GM21515 (cell line): ENCODE results near the gene CRIP2.

Experiments used
- ATAC-seq: cut with Tn5 transposase; IDR thresholded peaks from one replicate; pipeline ENCODE4 v1.9.1; 2021; ENCODE audit not compliant: unreplicated experiment

Gene CRIP2

DNA sequence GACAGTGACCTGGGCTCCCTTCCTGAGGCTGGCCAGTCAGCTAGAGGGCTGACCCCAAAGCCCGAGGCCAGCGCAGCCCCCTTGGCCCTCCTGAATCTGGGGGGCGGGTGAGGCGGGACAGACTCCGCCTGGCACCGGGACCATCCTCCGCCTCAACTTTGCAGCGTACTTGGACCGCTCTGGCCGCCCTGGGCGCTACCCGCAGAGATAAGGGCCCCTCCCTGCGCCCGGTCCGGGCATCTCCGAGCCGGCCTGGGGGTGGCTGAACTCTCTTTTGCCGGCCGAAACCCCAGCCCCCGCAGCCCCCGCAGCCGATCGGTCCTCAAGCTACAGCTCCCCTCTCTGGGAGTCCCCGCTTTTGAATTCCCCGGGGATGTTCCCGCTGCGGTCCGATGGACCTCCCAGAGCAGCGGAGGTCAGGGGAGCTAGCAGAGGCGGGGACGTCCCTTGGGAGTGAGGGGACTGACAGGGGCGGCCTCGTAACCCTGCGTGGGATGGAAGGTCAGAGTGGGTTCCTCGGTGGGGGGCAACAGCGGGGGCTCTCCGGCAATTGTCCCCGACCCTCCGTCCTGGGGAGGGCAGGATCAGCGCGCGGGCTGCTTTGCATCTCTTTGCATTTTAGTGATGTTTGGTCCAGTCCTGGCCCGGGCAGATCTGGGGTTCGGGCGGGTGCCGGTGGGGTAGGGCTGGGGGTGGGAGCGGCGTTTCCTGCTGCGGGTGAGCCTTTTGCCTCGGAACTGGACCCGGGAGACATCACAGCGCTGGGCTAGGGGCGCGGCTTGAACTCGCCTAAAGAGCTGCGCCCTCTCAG lies 11.7 kb downstream of the CRIP2 start, which contains the start of gene CRIP1:
Gene CRIP1 (plus strand): TSS at position 724 of the 811 bp plus-strand sequence. CDS start 374 bp downstream, outside the sequence.
- no peak for ATAC-seq

DNA sequence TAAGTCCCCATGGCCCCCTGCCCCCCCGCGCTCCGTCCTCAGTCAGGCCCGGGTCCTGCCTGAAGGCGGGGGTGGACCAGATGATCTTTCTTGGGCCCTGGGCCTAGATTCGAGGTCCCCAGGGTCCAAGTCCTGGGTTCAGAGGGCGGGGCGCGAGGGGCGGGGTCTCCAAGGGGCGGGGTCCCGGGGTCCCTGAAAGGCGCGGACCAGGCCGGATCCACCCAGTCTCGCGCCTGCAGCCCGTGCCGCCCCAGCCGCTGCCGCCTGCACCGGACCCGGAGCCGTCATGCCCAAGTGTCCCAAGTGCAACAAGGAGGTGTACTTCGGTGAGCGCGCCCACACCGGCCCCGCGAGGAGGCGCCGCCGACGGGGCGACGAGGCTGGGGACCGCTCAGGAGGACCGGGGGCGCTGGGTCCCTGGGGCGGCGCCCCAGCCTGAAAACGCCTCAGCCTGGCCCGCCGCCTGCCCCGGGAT lies 12.4 kb downstream of the CRIP2 start:
- no peak for ATAC-seq

DNA sequence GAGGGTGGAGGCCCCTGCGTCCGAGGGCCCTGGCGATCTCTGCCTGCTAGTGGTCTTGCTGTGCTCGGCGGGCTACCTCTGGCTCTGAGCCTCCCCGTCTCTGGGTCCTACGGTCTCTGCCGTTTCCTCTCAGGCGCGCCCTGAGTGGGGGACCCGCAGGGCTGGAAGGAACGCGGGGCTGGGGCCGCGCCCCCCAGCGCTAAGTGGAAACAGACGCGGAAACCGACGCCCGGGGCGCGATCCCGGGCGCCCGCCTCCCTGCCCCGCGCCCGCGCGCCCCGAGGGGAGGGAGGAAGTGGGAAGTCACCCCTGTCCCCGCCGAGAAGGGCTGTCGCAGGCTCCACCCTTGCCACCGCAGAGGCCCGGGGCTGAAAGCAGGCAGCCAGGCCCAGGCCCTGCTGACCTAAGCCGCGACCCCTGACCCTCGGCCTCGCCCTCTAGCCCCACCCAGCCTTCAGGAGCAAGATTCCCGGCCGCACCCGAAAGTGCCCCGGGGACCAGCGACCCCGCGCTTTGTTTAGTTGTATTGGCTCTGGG lies 12.9 kb downstream of the CRIP2 start:
- no peak for ATAC-seq

DNA sequence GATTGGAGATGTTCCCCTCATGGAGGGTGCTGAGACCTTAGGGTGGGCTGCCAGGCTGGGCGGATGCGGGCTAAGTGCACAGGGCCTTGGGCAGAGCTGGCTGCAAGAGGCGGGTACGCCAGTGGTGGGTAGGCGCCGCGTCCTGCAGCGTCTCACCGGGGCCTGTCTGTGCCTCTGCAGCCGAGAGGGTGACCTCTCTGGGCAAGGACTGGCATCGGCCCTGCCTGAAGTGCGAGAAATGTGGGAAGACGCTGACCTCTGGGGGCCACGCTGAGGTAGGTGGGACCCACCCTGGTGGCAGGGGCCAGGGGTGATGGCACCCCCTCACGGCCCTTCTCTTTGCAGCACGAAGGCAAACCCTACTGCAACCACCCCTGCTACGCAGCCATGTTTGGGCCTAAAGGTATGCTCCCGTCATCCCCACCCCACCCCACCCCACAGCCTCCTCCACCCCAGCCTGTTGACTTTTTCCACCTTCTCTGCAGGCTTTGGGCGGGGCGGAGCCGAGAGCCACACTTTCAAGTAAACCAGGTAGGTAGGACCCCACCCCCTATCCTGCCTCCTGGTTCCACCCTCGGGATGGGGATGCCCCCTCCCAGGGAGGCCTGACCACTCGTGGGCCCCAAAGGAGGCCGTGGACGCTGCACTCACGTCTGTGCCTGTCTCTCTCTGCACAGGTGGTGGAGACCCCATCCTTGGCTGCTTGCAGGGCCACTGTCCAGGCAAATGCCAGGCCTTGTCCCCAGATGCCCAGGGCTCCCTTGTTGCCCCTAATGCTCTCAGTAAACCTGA lies 13.6 kb downstream of the CRIP2 start:
- ATAC-seq, result no peak

DNA sequence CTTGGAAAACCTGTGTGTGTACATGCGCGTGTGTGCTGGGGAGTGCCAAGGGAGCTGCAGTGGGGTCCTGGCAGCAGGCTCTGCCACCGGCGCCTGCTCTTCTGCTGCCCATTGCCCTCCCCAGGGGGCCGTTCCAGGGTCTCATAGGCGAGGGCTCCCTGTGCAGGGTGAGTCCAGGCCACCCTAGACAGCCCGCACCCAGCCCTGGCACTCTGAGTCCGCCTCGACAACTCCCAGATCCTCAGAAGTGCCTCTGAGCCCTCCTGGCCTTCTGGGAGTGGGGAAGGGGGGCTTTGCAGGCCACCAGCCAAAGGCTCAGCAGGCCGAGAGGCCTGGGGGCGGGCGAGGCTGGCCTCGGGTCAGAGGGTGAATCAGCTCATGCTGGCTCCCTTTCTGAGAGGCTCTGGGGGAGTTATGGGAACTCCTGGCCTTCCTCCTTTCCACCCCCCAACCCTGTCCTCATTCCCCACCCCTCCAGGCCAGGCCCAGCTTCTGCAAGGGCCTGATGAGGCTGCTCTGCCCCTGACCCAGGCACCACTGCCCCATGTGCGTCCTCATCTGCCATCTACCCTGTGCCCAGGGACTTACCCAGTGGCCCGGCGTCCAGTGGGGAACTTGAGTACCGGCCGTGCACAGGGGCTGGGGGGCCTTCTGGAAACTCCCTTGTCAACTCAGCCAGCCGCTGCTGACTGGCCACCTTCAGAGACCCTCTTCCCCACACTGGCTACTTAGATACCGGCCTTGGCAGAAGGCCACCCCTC lies 14.3 kb downstream of the CRIP2 start:
- no peak for ATAC-seq

DNA sequence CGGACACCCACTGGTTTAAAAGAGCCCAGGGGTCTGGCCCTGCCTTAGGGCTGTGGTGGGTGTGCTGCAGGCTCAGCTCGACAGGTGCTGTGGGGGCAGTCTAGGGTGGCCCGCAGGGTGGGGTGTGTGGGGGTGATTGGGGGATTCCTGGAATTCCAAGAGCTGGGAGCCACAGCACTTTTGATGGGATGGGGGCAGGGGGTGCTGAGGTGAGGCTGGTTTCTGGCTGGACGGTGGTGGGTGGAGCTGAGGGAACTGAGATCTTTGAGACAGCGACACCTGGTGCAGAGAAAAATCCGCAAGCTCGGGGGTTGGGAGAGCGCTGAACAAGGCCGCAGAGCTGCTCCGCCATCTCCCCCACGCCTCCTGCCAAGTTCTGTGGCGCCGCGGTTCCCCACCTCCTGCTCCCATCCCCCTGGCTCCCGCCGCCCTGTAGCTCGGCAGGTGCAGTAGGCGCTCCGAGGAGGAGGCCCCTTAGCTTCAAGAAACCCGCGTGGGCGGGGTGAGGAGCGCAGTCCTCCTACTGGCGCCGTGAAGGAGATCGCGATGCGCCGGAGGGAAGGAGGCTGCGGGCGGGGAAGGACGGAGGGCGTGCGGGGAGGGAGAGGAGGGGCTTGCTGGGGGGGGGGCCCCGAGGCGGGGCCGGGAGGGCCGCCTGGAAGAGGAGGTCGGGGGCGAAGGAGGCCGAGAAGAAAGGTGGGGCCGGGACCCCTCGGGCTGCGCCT lies 15.1 kb downstream of the CRIP2 start:
- ATAC-seq, result no peak

DNA sequence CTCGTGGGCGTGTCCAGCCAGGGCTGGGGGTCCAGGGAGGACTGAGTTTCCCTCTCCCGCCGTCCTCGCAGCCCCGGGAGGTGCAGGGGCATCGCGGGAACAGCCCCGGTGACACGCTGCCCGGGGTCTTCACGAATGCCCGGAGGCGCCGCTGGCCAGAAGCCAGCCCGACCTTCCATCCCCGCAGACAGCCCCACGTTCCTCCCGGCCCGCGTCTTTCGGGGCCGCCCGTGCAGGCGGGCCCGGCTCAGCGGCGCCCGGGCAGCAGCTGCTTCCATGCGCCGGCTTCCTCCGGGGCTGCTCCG lies 15.6 kb downstream of the CRIP2 start:
- no peak for ATAC-seq

DNA sequence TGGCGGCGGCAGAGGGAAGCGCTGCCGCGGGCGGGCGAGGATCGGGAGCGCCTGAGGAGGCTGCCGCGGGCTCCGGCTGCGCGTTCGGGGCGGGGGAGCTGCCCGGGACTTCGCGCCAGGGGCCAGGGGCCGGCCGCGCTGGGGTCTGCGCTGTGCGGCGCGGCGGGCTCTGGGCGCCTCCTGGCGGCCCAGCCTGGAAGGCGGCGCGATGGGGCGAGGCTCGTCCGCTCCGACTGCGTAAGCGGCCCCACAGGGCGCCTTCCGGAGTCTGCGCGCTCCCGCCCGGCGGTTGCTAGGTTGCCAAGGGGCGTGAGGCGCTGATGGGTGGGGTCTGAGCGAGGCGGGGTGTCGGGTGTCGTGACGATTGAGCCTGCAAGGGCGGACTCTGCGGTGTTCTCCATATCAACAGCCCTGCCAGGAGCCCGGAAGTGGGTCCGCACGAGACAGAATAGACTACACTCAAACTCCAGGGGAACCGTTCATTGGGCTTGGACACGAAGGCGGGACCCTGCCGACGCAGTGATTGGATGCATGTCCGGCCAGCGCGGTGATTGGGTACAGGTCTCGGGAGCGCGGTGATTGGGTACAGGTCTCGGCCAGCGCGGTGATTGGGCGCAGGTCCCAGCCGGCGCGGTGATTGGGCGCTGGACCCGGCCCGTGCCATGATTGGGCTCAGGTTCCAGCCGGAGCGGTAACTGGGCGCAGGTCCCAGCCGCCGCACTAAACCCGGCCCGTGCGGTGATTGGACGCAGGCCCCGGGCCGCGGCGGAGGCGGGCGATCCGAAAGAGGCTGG lies 16.1 kb downstream of the CRIP2 start, which contains the start of gene TEDC1:
Gene TEDC1 (plus strand): TSS at position 675 of the 794 bp plus-strand sequence. CDS start 130 bp downstream, outside the sequence.
- ATAC-seq, result peak; percentile 65

DNA sequence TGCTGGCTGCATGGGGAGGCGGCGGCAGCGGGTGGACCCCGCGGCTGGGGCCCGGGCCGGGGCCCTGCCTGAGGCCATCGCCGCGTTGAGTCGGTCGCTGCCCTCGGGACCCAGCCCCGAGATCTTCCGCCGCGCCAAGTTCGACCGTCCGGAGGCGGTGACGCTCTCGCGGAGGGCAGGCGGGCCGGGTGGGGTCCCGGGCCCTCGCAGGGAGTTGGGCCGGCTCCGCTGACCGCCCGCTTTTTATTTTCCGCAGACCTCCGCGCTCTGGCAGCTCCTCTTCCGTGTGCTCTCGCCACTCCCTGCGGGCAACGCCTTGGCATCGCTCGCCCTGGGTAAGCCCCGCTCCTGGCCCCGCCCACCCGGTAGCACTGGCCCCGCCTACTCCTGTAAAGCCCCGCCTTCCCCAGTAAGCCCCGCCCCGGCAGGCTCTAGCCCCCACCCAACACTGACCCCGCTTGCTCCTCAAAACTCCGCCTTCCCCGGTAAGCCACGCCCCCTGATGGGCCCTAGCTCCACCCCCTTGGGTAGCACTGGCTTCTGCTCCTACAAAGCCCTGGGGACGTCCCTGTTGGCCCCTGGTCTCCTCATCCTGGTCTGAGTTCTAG lies 16.8 kb downstream of the CRIP2 start:
- no peak for ATAC-seq

DNA sequence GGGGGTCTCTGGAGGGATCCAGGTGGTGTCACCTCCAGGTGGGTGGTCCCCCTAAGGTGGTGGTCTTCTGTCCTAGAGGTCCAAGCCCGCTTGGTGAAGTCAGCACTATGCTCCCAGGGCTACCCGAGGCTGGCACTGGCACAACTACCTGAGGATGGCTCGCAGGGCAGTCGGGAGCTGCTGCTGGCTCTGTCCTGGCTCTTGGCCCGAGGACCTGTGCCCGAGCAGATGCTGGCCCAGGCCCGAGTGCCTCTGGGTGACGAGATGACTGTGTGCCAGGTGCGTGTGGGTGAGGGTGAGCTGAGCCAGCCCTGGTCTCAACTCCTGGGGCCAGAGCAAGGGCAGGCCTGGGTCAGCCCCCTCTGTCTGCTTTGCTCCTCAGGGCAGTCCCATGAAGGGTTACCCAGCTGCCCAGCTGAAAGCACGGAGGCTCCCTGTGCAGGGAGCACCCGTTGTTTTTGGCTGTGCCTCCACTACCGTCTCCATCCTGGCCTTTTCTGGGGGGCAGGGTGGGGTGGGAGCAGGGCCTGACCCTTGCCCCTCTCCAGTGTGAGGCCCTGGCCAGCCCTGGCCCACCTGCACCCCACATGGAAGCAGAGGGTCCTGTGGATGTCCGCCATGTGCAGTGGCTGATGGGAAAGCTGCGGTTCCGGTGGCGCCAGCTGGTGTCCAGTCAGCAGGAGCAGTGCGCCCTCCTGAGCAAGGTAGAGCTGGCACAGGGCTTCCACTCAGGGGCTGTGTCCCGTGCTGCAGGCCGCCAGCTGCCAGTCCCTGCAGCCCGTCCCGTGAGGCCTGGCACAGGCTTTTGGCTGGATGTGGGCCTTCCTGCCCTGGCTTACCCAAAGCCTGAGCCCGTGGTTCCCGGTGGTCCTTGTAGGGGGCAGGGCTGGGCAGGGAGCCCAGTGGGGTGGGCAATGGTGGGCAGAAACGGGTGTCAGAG lies 17.7 kb downstream of the CRIP2 start:
- no peak for ATAC-seq

DNA sequence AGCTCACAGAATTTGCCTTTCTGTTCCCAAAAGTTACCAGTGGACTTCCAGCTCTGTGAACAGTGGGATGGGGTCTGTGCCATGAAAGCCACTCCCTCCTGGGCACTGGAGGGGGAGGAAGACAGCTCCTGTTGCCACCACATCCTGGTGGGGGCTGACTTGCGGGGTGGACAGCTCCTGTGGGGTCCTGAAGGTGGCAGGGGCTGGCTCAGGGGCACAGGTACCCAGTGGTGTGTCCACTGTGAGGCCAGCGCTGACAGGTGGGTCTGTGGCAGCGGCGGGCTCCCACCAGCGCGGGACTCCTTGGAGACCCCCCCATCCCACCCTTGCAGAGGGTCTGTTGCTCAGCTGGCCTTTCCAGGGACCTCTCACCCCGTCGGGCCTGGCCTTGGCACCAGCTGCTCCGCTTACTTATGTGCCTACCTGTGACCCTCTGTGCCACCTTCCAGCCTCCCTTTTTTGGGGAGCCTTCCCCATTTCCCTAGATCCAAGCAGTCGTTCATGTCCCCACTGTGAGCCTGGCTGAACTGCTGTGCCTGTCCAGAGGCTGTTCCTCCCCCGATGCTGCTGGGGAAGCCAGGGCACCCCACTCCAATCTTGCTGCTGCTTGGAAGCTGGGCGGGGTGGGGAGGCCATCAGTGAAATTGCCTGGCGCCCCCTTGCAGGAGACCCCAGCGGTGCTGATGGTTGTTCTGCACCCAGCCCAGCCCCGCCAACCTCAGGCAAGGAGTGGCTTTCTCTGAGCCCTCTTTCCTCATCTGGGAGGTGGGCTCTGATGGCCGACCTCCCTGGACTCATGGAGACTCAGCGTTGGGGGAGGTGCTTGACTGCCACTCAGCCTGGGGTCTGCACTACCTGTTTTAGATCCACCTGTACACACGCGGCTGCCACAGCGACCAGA lies 18.6 kb downstream of the CRIP2 start:
- no peak for ATAC-seq

DNA sequence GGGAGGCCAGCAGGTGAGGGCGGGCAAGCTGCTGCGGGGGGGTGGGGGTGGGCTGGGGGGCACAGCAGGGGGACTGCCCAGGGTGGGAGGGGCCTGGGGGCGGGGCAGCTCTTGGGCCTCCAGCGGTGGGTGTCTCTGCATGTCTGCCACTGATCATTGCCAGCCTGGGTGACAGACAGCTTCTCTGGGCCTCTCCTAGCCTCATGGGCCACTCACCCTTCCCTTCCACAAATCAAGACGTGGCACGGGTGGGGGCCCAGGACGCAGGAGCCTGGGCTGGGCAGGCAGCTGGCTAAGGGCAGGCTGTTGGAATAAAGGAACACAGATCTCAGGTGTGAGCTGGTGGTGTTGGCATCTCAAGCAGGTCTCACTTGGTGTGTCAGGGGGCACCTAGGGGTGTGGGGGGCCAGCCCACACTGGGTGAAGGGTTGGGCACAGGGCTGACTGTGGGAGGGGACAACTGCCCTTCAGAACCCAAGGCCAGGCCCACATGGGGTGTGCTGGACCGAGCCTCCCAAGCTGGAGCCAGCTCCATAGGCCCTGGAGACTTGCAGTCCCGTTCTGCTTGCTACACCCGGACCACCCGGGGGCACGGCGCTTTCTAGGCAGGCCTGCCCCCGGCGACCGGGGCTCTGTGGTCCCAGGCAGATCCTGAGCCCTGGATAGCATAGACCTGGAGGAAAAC lies 19.4 kb downstream of the CRIP2 start:
- ATAC-seq, result no peak

DNA sequence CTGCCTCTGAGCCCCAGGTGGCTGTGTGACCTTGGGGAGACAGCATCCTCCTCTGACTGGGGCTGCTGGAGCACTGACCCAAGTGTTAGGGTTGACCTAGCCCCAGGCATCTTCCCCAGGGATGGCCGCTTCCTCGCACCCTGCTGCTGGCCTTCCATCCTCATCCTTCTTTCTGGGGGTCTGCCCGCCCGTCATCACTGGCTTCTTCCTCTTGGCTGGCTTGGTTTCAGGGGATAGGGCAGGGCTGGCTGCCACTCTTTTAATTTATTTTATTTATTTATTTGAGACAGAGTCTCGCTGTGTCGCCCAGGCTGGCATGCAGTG lies 19.9 kb downstream of the CRIP2 start:
- ATAC-seq, result no peak

DNA sequence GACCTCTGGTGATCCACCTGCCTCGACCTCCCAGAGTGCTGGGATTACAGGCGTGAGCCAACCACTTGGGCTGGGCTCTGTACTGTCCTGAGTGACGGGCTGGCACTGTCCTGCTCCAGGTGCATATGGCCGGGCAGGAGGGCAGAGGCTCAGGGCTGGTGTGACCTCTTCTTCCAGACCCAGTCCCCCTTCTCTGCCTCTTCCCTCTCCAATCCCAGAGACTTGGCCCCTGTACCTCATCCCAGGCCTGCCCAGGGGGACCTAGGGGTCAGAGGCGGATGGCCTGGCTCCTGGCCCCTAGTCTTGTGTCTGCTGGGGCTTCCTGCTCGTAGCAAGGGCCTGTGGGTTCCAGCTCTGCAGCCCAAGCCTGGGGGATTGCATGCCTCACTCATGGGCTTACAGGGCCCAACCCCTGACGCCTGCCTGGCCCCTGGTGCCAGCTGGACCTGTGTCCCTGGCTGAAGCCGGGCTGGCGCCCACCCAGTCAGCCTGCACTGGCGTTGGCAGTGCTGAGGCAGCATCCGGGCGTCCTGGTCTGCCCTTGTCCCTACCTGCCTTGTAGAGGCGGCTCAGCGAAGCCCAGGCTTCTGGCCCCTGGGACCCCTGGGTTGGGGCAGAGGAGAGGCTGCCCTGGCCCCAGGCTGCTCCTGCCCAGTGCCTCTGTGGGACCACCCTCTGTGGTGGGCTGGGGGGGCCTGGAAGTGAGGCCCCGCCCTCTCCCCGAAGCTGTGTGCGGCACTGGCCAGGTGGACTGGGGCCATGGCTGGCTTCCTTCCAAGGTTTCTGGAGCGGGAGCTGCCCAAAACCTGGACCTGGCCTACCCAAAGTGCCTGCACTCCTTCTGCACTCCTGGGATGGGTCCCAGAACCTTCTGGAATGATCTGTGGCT lies 20.7 kb downstream of the CRIP2 start:
- ATAC-seq, result no peak

DNA sequence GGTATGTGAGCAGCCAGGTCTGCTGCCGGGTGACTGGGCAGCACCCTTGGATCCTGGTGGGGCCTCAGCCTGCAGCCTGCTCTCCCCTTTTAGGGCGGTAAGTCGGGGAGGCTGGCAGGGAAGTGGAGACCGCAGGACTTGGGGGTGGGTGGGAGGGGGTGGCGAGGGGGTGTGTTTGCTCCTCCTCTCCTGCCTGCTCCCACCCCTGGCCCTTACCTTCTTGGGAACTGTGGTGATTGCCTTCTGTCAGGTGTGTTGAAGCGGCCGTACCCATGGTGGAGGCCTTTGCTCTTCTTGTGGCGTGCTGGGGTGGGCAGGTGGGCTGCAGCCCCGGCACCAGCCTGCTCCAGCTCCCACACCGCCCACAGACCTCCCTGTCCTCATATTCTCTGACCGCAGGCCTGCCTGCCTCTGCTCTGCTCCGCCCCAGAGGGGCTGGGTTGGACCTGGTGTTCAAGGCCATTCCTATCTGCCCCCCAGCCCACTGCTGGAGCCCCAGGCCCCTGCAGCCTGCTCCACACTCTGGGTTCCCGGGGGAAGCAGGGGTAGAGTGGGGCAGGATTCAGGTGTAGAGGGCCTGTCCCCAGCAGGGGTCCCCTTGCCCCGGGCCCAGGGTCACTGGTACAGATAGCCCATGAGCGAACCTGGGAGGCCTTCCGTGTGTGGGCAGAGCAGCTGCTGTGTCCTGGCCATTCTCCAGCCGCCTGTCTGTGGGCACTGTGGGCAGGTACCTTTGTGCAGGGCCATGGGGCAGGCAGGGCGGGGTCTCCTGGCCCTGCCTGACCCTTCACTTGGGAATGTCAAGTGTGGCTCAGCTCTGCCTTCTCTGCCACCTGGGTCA lies 21.6 kb downstream of the CRIP2 start:
- ATAC-seq, result no peak
